Naive thymus-derived CD8-positive, alpha-beta T cell (primary cell): ENCODE results near the gene CYP2D6. TPM values are rescaled to one million over a fixed set of nuclear protein-coding genes. Genes with fewer than 3 reads are reported as not detected.
"Not testable (repeated sequence)": the region's sequence is repeated elsewhere in the genome, so short reads cannot be mapped to it uniquely, and the experiment has no call there.

Source experiments
- ATAC-seq, 2 donors: fragments of 150-1000 bp; cut with Tn5 transposase in 1 of 2; sonication (Bioruptor Pico), chemical (Tn5 transposase) in 1 of 2; 1 replicate in 1 of 2; 2 replicates in 1 of 2; pipeline ENCODE4 v1.10.0; 2021; ENCODE audit warnings: mild to moderate bottlenecking in 2 of 2, moderate library complexity in 2 of 2
- POLR2A ChIA-PET: fragments of 350-600 bp; sonication (Branson Sonifier 250); formaldehyde crosslinking; loops from one replicate; lab custom pipeline; 2021; ENCODE audit warnings: antibody characterized with exemption; lab: Charles Lee
- DNase-seq, 10 donors: peaks; one replicate each; pipeline versions ENCODE4 v3.0.0 to v3.0.0-alpha.2; 2020 to 2022
- H3K27ac Mint-ChIP-seq, 10 donors: one replicate each; pipeline ENCODE4 v1.8.0; 2020 to 2022; ENCODE audit warnings: mild to moderate bottlenecking in 10 of 10, mixed read lengths in 10 of 10, moderate library complexity in 4 of 10, inconsistent platforms in 1 of 10
- H3K27me3 Mint-ChIP-seq, 5 donors: one replicate each; pipeline ENCODE4 v1.8.0; 2021 to 2022; ENCODE audit warnings: mixed read lengths in 5 of 5
- H3K36me3 Mint-ChIP-seq, 3 donors: one replicate each; pipeline ENCODE4 v1.8.0; 2020 to 2022; ENCODE audit warnings: mixed read lengths in 3 of 3, mild to moderate bottlenecking in 2 of 3, inconsistent platforms in 1 of 3
- H3K4me1 Mint-ChIP-seq, 4 donors: one replicate each; pipeline ENCODE4 v1.8.0; 2021 to 2022; ENCODE audit warnings: mixed read lengths in 4 of 4
- H3K4me3 Mint-ChIP-seq, 10 donors: one replicate each; pipeline ENCODE4 v1.8.0; 2020 to 2022; ENCODE audit warnings: mild to moderate bottlenecking in 10 of 10, mixed read lengths in 10 of 10, moderate library complexity in 6 of 10, inconsistent platforms in 1 of 10
- H3K9me3 Mint-ChIP-seq, 9 donors: one replicate each; pipeline ENCODE4 v1.8.0; 2020 to 2022; ENCODE audit warnings: mixed read lengths in 9 of 9, mild to moderate bottlenecking in 3 of 9, inconsistent platforms in 1 of 9, moderate library complexity in 1 of 9
- polyA plus RNA-seq, 3 donors: library from polyadenylated mRNA; unstranded; fragments of 300-500 nt; fragmentation: Illumina TruSeq; gene quantifications; one replicate each; pipeline ENCODE4 v1.2.3, GENCODE V29; 2021
- total RNA-seq, 8 experiments: library from RNA in 2 of 8; stranded (reverse) in 2 of 8; gene quantifications; one replicate each; pipeline ENCODE4 v1.2.3 and lab custom pipeline; 2021 to 2026

The CYP2D6 gene
- total and polyA plus RNA-seq, 5 experiments from 2014 or later = 0.12 to 9.6 (median 9.2) TPM; not detected in 2

- peaks cover 0 to 42% (median 8%) of the 10 kb centered on the region in 3 donors for H3K36me3 Mint-ChIP-seq
- DNase-seq (no peak), ATAC-seq (no peak)
- H3K9me3 Mint-ChIP-seq = no peaks in the 10 kb centered on the region
- H3K27me3 Mint-ChIP-seq = no peaks in the 10 kb centered on the region
- H3K4me1 Mint-ChIP-seq = no peaks in the 10 kb centered on the region
- peak overlapping the region in 1 of 10 donors; percentile 43 for H3K27ac Mint-ChIP-seq
- POLR2A ChIA-PET = no interaction called here
- H3K4me3 Mint-ChIP-seq = no peak overlapping the region
These were observed 24.5 kb upstream of the CYP2D6 start for GRCh38 chr22:42155053-42155543.

GRCh38 chr22:42154293-42155052, 23.9 kb upstream of the CYP2D6 start:
- H3K27me3 Mint-ChIP-seq = no peaks in the 10 kb centered on the region
- peak overlapping the region in 1 of 10 donors; percentile 66 for H3K27ac Mint-ChIP-seq
- H3K9me3 Mint-ChIP-seq = no peaks in the 10 kb centered on the region
- H3K36me3 Mint-ChIP-seq = peaks cover 0 to 42% (median 8%) of the 10 kb centered on the region in 3 donors
- no peaks in the 10 kb centered on the region for H3K4me1 Mint-ChIP-seq
- H3K4me3 Mint-ChIP-seq = no peak overlapping the region
- ATAC-seq = no peak
- POLR2A ChIA-PET = no interaction called here
- DNase-seq = no peak

DNA sequence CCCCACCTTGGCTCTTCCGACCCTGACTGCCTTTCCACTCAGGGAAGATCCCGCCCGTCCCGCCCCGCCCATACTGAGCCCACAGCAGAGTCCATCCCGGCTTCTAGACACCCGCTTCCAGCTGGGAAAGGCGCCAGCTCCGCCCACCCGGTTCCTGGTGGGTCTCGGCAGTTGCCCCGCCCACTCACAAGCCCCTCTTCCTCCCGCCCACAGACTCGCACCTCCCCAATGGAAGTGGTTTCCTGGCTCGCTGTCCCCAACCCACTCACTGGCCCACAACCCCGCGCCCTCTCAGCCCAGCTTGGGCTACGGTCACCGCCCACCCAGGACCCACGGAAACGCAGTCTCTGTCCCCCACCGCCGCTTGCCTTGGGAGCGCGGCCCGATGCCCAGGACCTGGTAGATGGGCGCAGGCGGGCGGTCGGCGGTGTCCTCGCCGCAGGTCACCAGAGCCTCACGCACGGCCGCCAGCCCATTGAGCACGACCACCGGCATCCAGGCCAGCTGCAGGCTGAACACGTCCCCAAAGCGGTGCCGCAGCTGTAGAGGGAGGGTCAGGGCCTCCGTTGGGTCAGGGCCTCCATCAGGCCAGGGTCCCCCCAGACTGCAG, 22.2 kb upstream of the CYP2D6 start:
- Mint-ChIP-seq H3K27ac (no peak overlapping the region), H3K4me3 (no peak overlapping the region), H3K36me3 (peaks cover 0 to 42% (median 11%) of the 10 kb centered on the region in 3 donors), H3K4me1 (no peaks in the 10 kb centered on the region), H3K9me3 (no peaks in the 10 kb centered on the region), H3K27me3 (no peaks in the 10 kb centered on the region)
- peak in 1 of 10 donors; percentile 19 for DNase-seq
- POLR2A ChIA-PET = interaction anchor here (0.6 kb wide), 1 partner anchor 51 kb away, joined by 4 read pairs; no protein-coding TSS in a partner anchor
- no peak for ATAC-seq

DNA sequence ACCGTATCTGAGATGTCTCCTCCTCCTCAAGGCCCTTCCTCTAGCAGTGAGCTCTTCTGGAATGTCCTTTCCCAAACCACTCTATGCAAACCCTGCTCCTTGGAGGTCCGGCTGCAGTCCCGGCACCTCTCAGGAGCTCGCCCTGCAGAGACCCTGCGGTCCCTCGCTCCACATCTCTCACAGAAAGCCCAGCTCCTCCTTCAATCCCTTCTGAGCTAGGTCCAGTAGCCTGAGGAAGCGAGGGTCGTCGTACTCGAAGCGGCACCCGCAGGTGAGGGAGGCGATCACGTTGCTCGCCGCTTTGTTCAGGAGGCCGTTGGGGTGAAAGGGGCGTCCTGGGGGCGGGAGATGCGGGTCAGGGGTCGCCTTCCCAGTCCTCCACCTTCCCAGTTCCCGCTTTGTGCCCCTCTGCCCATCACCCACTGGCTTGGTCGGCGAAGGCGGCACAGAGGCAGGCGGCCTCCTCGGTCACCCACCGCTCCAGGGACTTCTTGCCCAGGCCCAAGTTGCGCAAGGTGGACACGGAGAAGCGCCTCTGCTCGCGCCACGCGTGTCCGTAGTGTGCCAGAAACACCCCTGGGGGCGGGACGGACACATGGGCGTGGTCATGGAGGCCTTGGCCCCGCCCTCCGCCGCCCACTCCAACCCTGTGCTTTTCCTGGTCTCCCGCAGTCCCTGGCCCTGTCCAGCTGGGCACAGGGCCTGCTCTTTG, 21.5 kb upstream of the CYP2D6 start:
- peak overlapping the region in 4 of 10 donors; percentile 41 to 79 (median 68) for H3K27ac Mint-ChIP-seq
- H3K36me3 Mint-ChIP-seq = peaks cover 0 to 43% (median 13%) of the 10 kb centered on the region in 3 donors
- H3K4me1 Mint-ChIP-seq = no peaks in the 10 kb centered on the region

GRCh38 chr22:42150727-42151590, 20.3 kb upstream of the CYP2D6 start:
- Mint-ChIP-seq H3K27ac (peak overlapping the region in 3 of 10 donors; percentile 20 to 41 (median 37)), H3K36me3 (peaks cover 0 to 50% (median 17%) of the 10 kb centered on the region in 3 donors), H3K4me3 (no peak overlapping the region), H3K9me3 (no peaks in the 10 kb centered on the region), H3K27me3 (no peaks in the 10 kb centered on the region), H3K4me1 (no peaks in the 10 kb centered on the region)
- DNase-seq = peak in 1 of 10 donors; percentile 58
- POLR2A ChIA-PET = no interaction called here
- ATAC-seq = no peak

More for the DNA sequence above, 21.5 kb upstream of the CYP2D6 start:
- Mint-ChIP-seq H3K4me3 (no peak overlapping the region), H3K27me3 (no peaks in the 10 kb centered on the region), H3K9me3 (no peaks in the 10 kb centered on the region)
- no peak for ATAC-seq
- no peak for DNase-seq
- POLR2A ChIA-PET = no interaction called here

GRCh38 chr22:42149798-42150197, 19.2 kb upstream of the CYP2D6 start:
- H3K36me3 Mint-ChIP-seq = peaks cover 0 to 51% (median 17%) of the 10 kb centered on the region in 3 donors
- H3K27me3 Mint-ChIP-seq, ATAC-seq, H3K4me1 Mint-ChIP-seq, POLR2A ChIA-PET, H3K4me3 Mint-ChIP-seq, H3K27ac Mint-ChIP-seq, H3K9me3 Mint-ChIP-seq: not testable (repeated sequence)
- peak in 1 of 10 donors; percentile 47 for DNase-seq

- Mint-ChIP-seq H3K4me3 (no peak overlapping the region), H3K36me3 (peaks cover 0 to 55% (median 12%) of the 10 kb centered on the region in 3 donors), H3K9me3 (no peaks in the 10 kb centered on the region), H3K4me1 (peaks cover 0 to 3% (median 0%) of the 10 kb centered on the region in 4 donors), H3K27ac (peak overlapping the region in 1 of 10 donors; percentile 24), H3K27me3 (no peaks in the 10 kb centered on the region)
- ATAC-seq (no peak), DNase-seq (no peak)
- POLR2A ChIA-PET = no interaction called here
These were observed 14.6 kb upstream of the CYP2D6 start for GRCh38 chr22:42145175-42145574.

GRCh38 chr22:42143859-42144822, 13.5 kb upstream of the CYP2D6 start:
- POLR2A ChIA-PET, H3K4me1 Mint-ChIP-seq, H3K27me3 Mint-ChIP-seq, H3K9me3 Mint-ChIP-seq, DNase-seq, ATAC-seq: not testable (repeated sequence)
- Mint-ChIP-seq H3K27ac (peak overlapping the region in 1 of 10 donors; percentile 39), H3K4me3 (peak overlapping the region in 1 of 10 donors; percentile 16), H3K36me3 (peaks cover 0 to 58% (median 18%) of the 10 kb centered on the region in 3 donors)

- Mint-ChIP-seq H3K4me1 (peaks cover 0 to 3% (median 0%) of the 10 kb centered on the region in 4 donors), H3K4me3 (no peak overlapping the region), H3K36me3 (peaks cover 0 to 51% (median 18%) of the 10 kb centered on the region in 3 donors), H3K27me3 (no peaks in the 10 kb centered on the region), H3K9me3 (no peaks in the 10 kb centered on the region), H3K27ac (no peak overlapping the region)
- POLR2A ChIA-PET = no interaction called here
- ATAC-seq (no peak), DNase-seq (no peak)
These were observed 12.3 kb upstream of the CYP2D6 start for GRCh38 chr22:42142771-42143461.

GRCh38 chr22:42141307-42142057, 10.9 kb upstream of the CYP2D6 start:
- H3K4me1 Mint-ChIP-seq, H3K27me3 Mint-ChIP-seq, POLR2A ChIA-PET, H3K9me3 Mint-ChIP-seq, H3K4me3 Mint-ChIP-seq, ATAC-seq, DNase-seq: not testable (repeated sequence)
- H3K36me3 Mint-ChIP-seq = peaks cover 0 to 38% (median 11%) of the 10 kb centered on the region in 3 donors
- H3K27ac Mint-ChIP-seq = peak overlapping the region in 1 of 10 donors; percentile 19
